NT2/D1 (cell line): Measurements from ENCODE around the gene SMCP.

ENCODE experiments used
- SUZ12 ChIP-seq: IDR thresholded peaks from 2 replicates; pipeline ENCODE4 v1.6.1; 2011; ENCODE audit not compliant: insufficient read length, insufficient read depth; ENCODE audit errors: extremely low read depth
- YY1 ChIP-seq: IDR thresholded peaks from 2 replicates; pipeline ENCODE4 v1.6.1; 2011; ENCODE audit not compliant: insufficient read length, insufficient read depth
- ZNF274 ChIP-seq: IDR thresholded peaks from 2 replicates; pipeline ENCODE4 v1.6.1; 2011; ENCODE audit warnings: mild to moderate bottlenecking, low read depth, low read length

GRCh38 chr1:152861374-152861773, 16.7 kb upstream of the SMCP start:
- TF ChIP-seq ZNF274 (no peak), YY1 (no peak), SUZ12 (no peak)
